GM12878 (cell line): ENCODE results near the gene ADAM33. TPM values are rescaled to one million over a fixed set of nuclear protein-coding genes. Genes with fewer than 3 reads are reported as not detected.

ENCODE experiments used
- ATAC-seq: fragments of 200-7000 bp; cut with Tn5 transposase; 3 replicates; pipeline ENCODE4 v1.9.1; 2020; ENCODE audit warnings: mild to moderate bottlenecking, moderate library complexity
- BruUV-seq: library from RNA; stranded (reverse); fragments of 400-500 nt; replicated peaks from 2 replicates; lab custom pipeline; 2021; lab: Mats Ljungman, UMichigan
- CTCF ChIA-PET: fragments of 300-600 bp; sonication (Branson Sonifier 250); formaldehyde crosslinking; extraction: SDS; loops from one replicate; lab custom pipeline; 2021; ENCODE audit warnings: inconsistent platforms; lab: Yijun Ruan, JAX
- POLR2A ChIA-PET: fragments of 350-600 bp; formaldehyde crosslinking; extraction: SDS; loops from one replicate; lab custom pipeline; 2021; ENCODE audit warnings: inconsistent platforms; lab: Charles Lee
- RAD21 ChIA-PET: fragments of 300-600 bp; sonication (Branson Sonifier 250); formaldehyde crosslinking; loops from one replicate; lab custom pipeline; 2023; ENCODE audit warnings: antibody characterized with exemption; ENCODE audit not compliant: unreplicated experiment; lab: Charles Lee
- SMC1A ChIA-PET: fragments of 300-600 bp; sonication (Branson Sonifier 250); formaldehyde crosslinking; loops from one replicate; lab custom pipeline; 2023; ENCODE audit not compliant: unreplicated experiment, uncharacterized antibody; lab: Charles Lee
- DNase-seq: peaks from one replicate; pipeline ENCODE4 v3.0.0-alpha.2; 2011; ENCODE audit warnings: low read depth, low spot score
- FAIRE-seq: peaks from 3 replicates; lab custom pipeline; 2011; peaks lifted over from hg19 to GRCh38; lab: Jason Lieb, UNC
- H2AFZ ChIP-seq: 2 replicates; pipeline ENCODE4 v1.6.0; 2011; ENCODE audit warnings: low read depth, low read length, control low read depth; ENCODE audit not compliant: control insufficient read depth
- H3K27ac ChIP-seq: 2 replicates; pipeline ENCODE4 v1.5.1; 2011; ENCODE audit warnings: control low read depth; ENCODE audit not compliant: control insufficient read depth, insufficient read depth
- H3K27me3 ChIP-seq, 2 experiments: replicated peaks in 1 of 2; 2 replicates each; pipeline versions ENCODE4 v1.6.0 to v1.6.1; 2011; ENCODE audit warnings: low read length in 1 of 2; ENCODE audit not compliant: control insufficient read depth in 2 of 2, insufficient read depth in 2 of 2
- H3K36me3 ChIP-seq, 2 experiments: 2 replicates each; pipeline ENCODE4 v1.5.1; 2011; ENCODE audit warnings: low read length in 1 of 2; ENCODE audit not compliant: control insufficient read depth in 2 of 2, insufficient read depth in 2 of 2
- H3K4me1 ChIP-seq: 2 replicates; pipeline ENCODE4 v1.6.1; 2011; ENCODE audit warnings: mild to moderate bottlenecking, low read length, moderate library complexity, mixed read lengths; ENCODE audit not compliant: control insufficient read depth, insufficient read depth
- H3K4me2 ChIP-seq: 2 replicates; pipeline ENCODE4 v1.6.0; 2011; ENCODE audit warnings: control low read depth; ENCODE audit not compliant: control insufficient read depth, insufficient read depth
- H3K4me3 ChIP-seq: fragments of 200-600 bp; sonication (generic); 2 replicates; pipeline ENCODE4 v1.5.1; 2016
- H3K79me2 ChIP-seq: 2 replicates; pipeline ENCODE4 v1.6.0; 2011; ENCODE audit warnings: low read length; ENCODE audit not compliant: control insufficient read depth, insufficient read depth
- H3K9ac ChIP-seq: 2 replicates; pipeline ENCODE4 v1.8.0; 2011; ENCODE audit warnings: low read length, control low read depth, mixed read lengths; ENCODE audit not compliant: control insufficient read depth, insufficient read depth
- H3K9me3 ChIP-seq: replicated peaks from 3 replicates; pipeline ENCODE4 v1.5.1; 2011; ENCODE audit warnings: mild to moderate bottlenecking, low read length; ENCODE audit not compliant: control insufficient read depth, insufficient read depth
- H4K20me1 ChIP-seq: 2 replicates; pipeline ENCODE4 v1.6.0; 2011; ENCODE audit not compliant: control insufficient read depth, insufficient read depth
- KAT2A ChIP-seq: conservative IDR thresholded peaks from 2 replicates; pipeline ENCODE4 v1.6.1; 2011; ENCODE audit warnings: low read depth, low read length; ENCODE audit not compliant: control insufficient read depth
- NFIC ChIP-seq: IDR thresholded peaks from 2 replicates; pipeline ENCODE4 v1.6.1; 2012; ENCODE audit warnings: low read depth, mild to moderate bottlenecking, inconsistent platforms, low read length, moderate library complexity
- NR2F1 ChIP-seq: fragments of 450-650 bp; conservative IDR thresholded peaks from 2 replicates; pipeline ENCODE4 v1.6.1; 2017; ENCODE audit warnings: mild to moderate bottlenecking
- PBX3 ChIP-seq: IDR thresholded peaks from 2 replicates; pipeline ENCODE4 v1.6.1; 2011; ENCODE audit warnings: mild to moderate bottlenecking, low read depth, low read length, moderate library complexity; ENCODE audit not compliant: insufficient replicate concordance
- RB1 ChIP-seq: fragments of 450-650 bp; formaldehyde crosslinking; IDR thresholded peaks from 2 replicates; pipeline ENCODE4 v1.6.1; 2017; ENCODE audit warnings: mild to moderate bottlenecking, borderline replicate concordance
- REST ChIP-seq: IDR thresholded peaks from 2 replicates; pipeline ENCODE4 v1.6.1; 2012; ENCODE audit warnings: mild to moderate bottlenecking, low read depth, low read length
- SIX5 ChIP-seq: IDR thresholded peaks from 2 replicates; pipeline ENCODE4 v1.6.1; 2011; ENCODE audit warnings: mild to moderate bottlenecking, low read depth, low read length, moderate library complexity; ENCODE audit not compliant: severe bottlenecking
- SMAD1 ChIP-seq: fragments of 450-650 bp; IDR thresholded peaks from 2 replicates; pipeline ENCODE4 v1.6.1; 2018; ENCODE audit warnings: mild to moderate bottlenecking, low read depth; ENCODE audit not compliant: partially characterized antibody
- SMAD5 ChIP-seq: IDR thresholded peaks from 2 replicates; pipeline ENCODE4 v1.6.1; 2016; ENCODE audit warnings: antibody characterized with exemption, low read depth
- TCF12 ChIP-seq: IDR thresholded peaks from 2 replicates; pipeline ENCODE4 v1.6.1; 2011; ENCODE audit warnings: low read depth, mild to moderate bottlenecking, low read length
- WGBS: methylation state at CpG from one replicate; pipeline ENCODE4 v1.1.6; 2016; ENCODE audit warnings: low lambda C conversion rate; ENCODE audit not compliant: insufficient replicate concordance, insufficient coverage; ENCODE audit errors: missing lambda C conversion rate; 5-methylcytosine and 5-hydroxymethylcytosine counted together
- in situ Hi-C: fragments of 300-500 bp; cut with MboI; formaldehyde crosslinking; loops from 9 replicates; pipeline ENCODE4 v1.14.3; 2018; ENCODE audit warnings: mixed read lengths
- intact Hi-C: fragments of 100-400 bp; cut with micrococcal nuclease; formaldehyde crosslinking; loops from one replicate; pipeline ENCODE4 v1.14.2; 2022; ENCODE audit not compliant: unreplicated experiment
- polyA plus RNA-seq, 11 experiments: library from polyadenylated mRNA; depleted of rRNA in 4 of 11; unstranded in 6 of 11; stranded (reverse) in 5 of 11; fragments of >200 nt; fragmentation: Nextera tagmentation in 4 of 11; fragmentation: Illumina TruSeq in 1 of 11; extraction: Ambion mirVana in 4 of 11; extraction: Trizol in 1 of 11; gene quantifications; 1 replicate in 1 of 11; 2 replicates in 10 of 11; pipeline versions ENCODE4 v1.2.1 to v1.2.3, GENCODE V29; 2011 to 2016; ENCODE audit warnings: inconsistent platforms in 2 of 11, missing spikeins in 2 of 11, low read depth in 1 of 11
- total RNA-seq, 4 experiments: library from RNA; depleted of rRNA in 3 of 4; stranded (reverse); fragments of >200 nt in 3 of 4; fragmentation: Illumina TruSeq in 1 of 4; extraction: Trizol in 1 of 4; gene quantifications; 2 replicates each; pipeline versions ENCODE4 v1.2.1 to v1.2.3, GENCODE V29; 2013 to 2021

The ADAM33 gene
- total and polyA plus RNA-seq, 10 of the 15 experiments (the other 5 are each of a cell fraction or from before 2014, with no cell fraction given), result not detected

- Histone ChIP-seq H3K27me3 (peaks cover 0 to 2% of the 10 kb centered on the region in 2 experiments; a peak in 2 of 4 replicates), H3K9ac (no peak overlapping the region), H3K36me3 (no peaks in the 10 kb centered on the region), H3K4me3 (no peak overlapping the region), H3K79me2 (no peaks in the 10 kb centered on the region), H4K20me1 (no peaks in the 10 kb centered on the region), H2AFZ (no peak overlapping the region), H3K4me2 (no peak overlapping the region), H3K9me3 (peaks cover 1% of the 10 kb centered on the region; the same call in 1 of the 3 replicates), H3K4me1 (no peaks in the 10 kb centered on the region), H3K27ac (no peak overlapping the region)
- in situ Hi-C loops (no loop called here), intact Hi-C loops (no loop called here)
- no peak for ATAC-seq
- CTCF ChIA-PET, result interaction anchor here (1.0 to 3.2 kb wide), 2 partner anchors 9 to 25 kb away, joined by 3 to 12 read pairs; no protein-coding TSS in a partner anchor
- WGBS, result 37% methylated on average over 13 of the region's 13 CpGs
- BruUV-seq, result no TSS peak
- POLR2A ChIA-PET, result no interaction called here
- SMC1A ChIA-PET, result no interaction called here
- no peak for FAIRE-seq
- RAD21 ChIA-PET, result no interaction called here
- DNase-seq, result no peak
- TF ChIP-seq PBX3 (no peak), SMAD1 (no peak), SIX5 (no peak)
These were observed 19.5 kb upstream of the ADAM33 start for GRCh38 chr20:3701061-3701998.

DNA sequence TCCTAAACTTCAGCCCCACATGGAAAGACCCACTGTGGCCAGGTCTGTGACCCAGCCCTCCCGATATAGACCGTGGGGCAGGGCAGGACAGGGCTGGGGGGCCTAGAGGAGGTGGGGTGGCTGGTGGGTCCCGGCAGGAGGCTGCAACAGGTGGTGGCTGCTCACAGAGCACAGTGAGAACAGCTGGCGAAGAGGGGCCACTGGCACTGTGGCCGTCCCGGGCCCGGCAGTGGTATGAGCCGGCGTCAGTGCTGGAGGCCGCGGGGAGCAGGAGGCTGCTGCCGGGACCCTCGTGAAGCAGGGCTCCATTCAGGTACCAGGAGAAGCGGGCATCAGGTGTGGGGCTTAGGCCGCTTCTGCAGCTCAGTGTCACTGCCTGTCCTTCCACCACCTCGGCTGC lies 17.2 kb upstream of the ADAM33 start:
- WGBS, result 48% methylated on average over 16 of the region's 16 CpGs
- Histone ChIP-seq H3K9ac (no peak overlapping the region), H3K4me2 (no peak overlapping the region), H3K36me3 (no peaks in the 10 kb centered on the region), H3K9me3 (peaks cover 1% of the 10 kb centered on the region; the same call in 1 of the 3 replicates), H4K20me1 (no peaks in the 10 kb centered on the region), H3K4me1 (no peaks in the 10 kb centered on the region), H2AFZ (no peak overlapping the region), H3K79me2 (no peaks in the 10 kb centered on the region), H3K27me3 (no peaks in the 10 kb centered on the region; a peak in 1 of 4 replicates), H3K4me3 (no peak overlapping the region), H3K27ac (no peak overlapping the region)
- DNase-seq, result no peak
- in situ Hi-C loops (no loop called here), intact Hi-C loops (no loop called here)
- ChIA-PET RAD21 (no interaction called here), CTCF (interaction anchor here (1.0 to 3.2 kb wide), 3 partner anchors 8 to 24 kb away, joined by 3 to 12 read pairs (median 5); no protein-coding TSS in a partner anchor), SMC1A (no interaction called here), POLR2A (no interaction called here)
- no peak for FAIRE-seq
- no TSS peak for BruUV-seq
- ATAC-seq, result no peak
- TF ChIP-seq KAT2A (no peak), RB1 (no peak), TCF12 (no peak), REST (no peak), NFIC (no peak), NR2F1 (no peak), SMAD5 (no peak)
